Hindlimb muscle (tissue), 1 donor: Measurements from ENCODE around the gene TAF11L13. TPM values are rescaled to one million over a fixed set of nuclear protein-coding genes. Genes with fewer than 3 reads are reported as not detected.

ENCODE experiments used
- DNase-seq: peaks from one replicate; pipeline ENCODE4 v3.0.0-alpha.2; 2013
- polyA plus RNA-seq: library from polyadenylated mRNA; unstranded; fragments of 120-200 nt; gene quantifications from one replicate; pipeline ENCODE4 v1.2.1, GENCODE V29; 2013; ENCODE audit not compliant: insufficient read length

The TAF11L13 gene
- polyA plus RNA-seq, 1 donor: not detected

GRCh38 chr5:17679597-17680203, 47.8 kb downstream of the TAF11L13 start:
- DNase-seq: no peak

GRCh38 chr5:17680737-17681136, 48.8 kb downstream of the TAF11L13 start:
- DNase-seq: no peak

Other genes starting within 250 kb of the TAF11L13 start
- gene TAF11L2, start 133.9 kb upstream of the TAF11L13 start, polyA plus RNA-seq: not detected
- gene TAF11L3, start 113.7 kb upstream of the TAF11L13 start, polyA plus RNA-seq: not detected
- not detected for gene TAF11L4, start 110.3 kb upstream of the TAF11L13 start, polyA plus RNA-seq
- gene TAF11L5, start 106.9 kb upstream of the TAF11L13 start, polyA plus RNA-seq: not detected
- not detected for gene TAF11L6, start 103.4 kb upstream of the TAF11L13 start, polyA plus RNA-seq
- not detected for gene TAF11L7, start 46.3 kb upstream of the TAF11L13 start, polyA plus RNA-seq
- gene TAF11L8, start 41.1 kb upstream of the TAF11L13 start, polyA plus RNA-seq: not detected
- gene TAF11L9, start 37.7 kb upstream of the TAF11L13 start, polyA plus RNA-seq: not detected
- gene TAF11L10, start 34.3 kb upstream of the TAF11L13 start, polyA plus RNA-seq: not detected
- not detected for gene TAF11L11, start 27.9 kb upstream of the TAF11L13 start, polyA plus RNA-seq
- gene TAF11L12, start 21.7 kb upstream of the TAF11L13 start, polyA plus RNA-seq: not detected
- not detected for gene TAF11L14, start 2.4 kb downstream of the TAF11L13 start, polyA plus RNA-seq